Activated CD4-positive, alpha-beta memory T cell treated with anti-CD3 and anti-CD28 coated beads for 36 hours (primary cell): ENCODE results near the gene LRP8. TPM values are rescaled to one million over a fixed set of nuclear protein-coding genes. Genes with fewer than 3 reads are reported as not detected.
A peak's percentile ranks its signal among the peaks of the same experiment; 100 is the strongest.

ENCODE experiments used
- CTCF ChIA-PET: fragments of 350-600 bp; sonication (Branson Sonifier 250); formaldehyde crosslinking; loops from one replicate; lab custom pipeline; 2021; ENCODE audit warnings: antibody characterized with exemption, inconsistent platforms; lab: Charles Lee
- POLR2A ChIA-PET: fragments of 350-600 bp; sonication (Branson Sonifier 250); formaldehyde crosslinking; loops from one replicate; lab custom pipeline; 2021; ENCODE audit warnings: antibody characterized with exemption; lab: Charles Lee
- DNase-seq: peaks from one replicate; pipeline ENCODE4 v3.0.0-alpha.2; 2020
- H3K27ac Mint-ChIP-seq: one replicate; pipeline ENCODE4 v1.8.0; 2021; ENCODE audit warnings: mixed read lengths
- H3K27me3 Mint-ChIP-seq: one replicate; pipeline ENCODE4 v1.8.0; 2021; ENCODE audit warnings: mixed read lengths
- H3K36me3 Mint-ChIP-seq: one replicate; pipeline ENCODE4 v1.8.0; 2021; ENCODE audit warnings: mixed read lengths
- H3K4me1 Mint-ChIP-seq: one replicate; pipeline ENCODE4 v1.8.0; 2021; ENCODE audit warnings: low read depth, mixed read lengths
- H3K4me3 Mint-ChIP-seq: one replicate; pipeline ENCODE4 v1.8.0; 2021; ENCODE audit warnings: mild to moderate bottlenecking, mixed read lengths
- H3K9me3 Mint-ChIP-seq: one replicate; pipeline ENCODE4 v1.8.0; 2021; ENCODE audit warnings: mixed read lengths
- intact Hi-C: fragments of 100-400 bp; cut with micrococcal nuclease; formaldehyde crosslinking; loops from one replicate; pipeline ENCODE4 v1.15.1; 2023
- total RNA-seq, 2 experiments: library from RNA; stranded (reverse); gene quantifications; one replicate each; pipeline ENCODE4 v1.2.3, GENCODE V29; 2021

LRP8 gene
- total RNA-seq, 2 experiments from 2014 or later = 38.6 to 38.8 TPM

- no peak overlapping the region for H3K27ac Mint-ChIP-seq
- intact Hi-C loops = loop anchor here (2.0 kb wide), 1 partner anchor 74 kb away; no protein-coding TSS in a partner anchor
- H3K4me3 Mint-ChIP-seq = no peak overlapping the region
- no peaks in the 10 kb centered on the region for H3K27me3 Mint-ChIP-seq
- no peaks in the 10 kb centered on the region for H3K36me3 Mint-ChIP-seq
- ChIA-PET POLR2A (interaction anchor here (1.5 kb wide), 1 partner anchor 43 kb away, joined by 5 read pairs; no protein-coding TSS in a partner anchor), CTCF (interaction anchor here (1.3 to 1.9 kb wide), 3 partner anchors 24 to 91 kb away, joined by 4 to 8 read pairs (median 7); no protein-coding TSS in a partner anchor)
- peaks cover 18% of the 10 kb centered on the region for H3K4me1 Mint-ChIP-seq
- peak; percentile 2 for DNase-seq
- no peaks in the 10 kb centered on the region for H3K9me3 Mint-ChIP-seq
Measured at GRCh38 chr1:53369034-53369750, 41.3 kb upstream of the LRP8 start.

- CTCF ChIA-PET = interaction anchor here (1.1 to 1.9 kb wide), 4 partner anchors 25 to 90 kb away, joined by 3 to 8 read pairs (median 6); no protein-coding TSS in a partner anchor
- Mint-ChIP-seq H3K4me1 (peaks cover 18% of the 10 kb centered on the region), H3K36me3 (no peaks in the 10 kb centered on the region), H3K27me3 (no peaks in the 10 kb centered on the region), H3K4me3 (peak overlapping the region; percentile 61), H3K9me3 (no peaks in the 10 kb centered on the region), H3K27ac (peak overlapping the region; percentile 77)
- POLR2A ChIA-PET = interaction anchor here (1.5 kb wide), 1 partner anchor 42 kb away, joined by 5 read pairs; no protein-coding TSS in a partner anchor
- peak; percentile 8 for DNase-seq
- intact Hi-C loops = loop anchor here (1.0 to 2.0 kb wide), 2 partner anchors 40 to 74 kb away; partner anchors contain the start of gene LRP8
Measured at GRCh38 chr1:53368314-53369033, 40.6 kb upstream of the LRP8 start.

GRCh38 chr1:53367503-53368313, 39.8 kb upstream of the LRP8 start:
- Mint-ChIP-seq H3K9me3 (no peaks in the 10 kb centered on the region), H3K27me3 (no peaks in the 10 kb centered on the region), H3K27ac (peak overlapping the region; percentile 77), H3K4me3 (peak overlapping the region; percentile 61), H3K4me1 (peaks cover 18% of the 10 kb centered on the region), H3K36me3 (no peaks in the 10 kb centered on the region)
- POLR2A ChIA-PET = interaction anchor here (0.8 to 1.5 kb wide), 2 partner anchors 41 kb away, joined by 3 to 5 read pairs; no protein-coding TSS in a partner anchor
- peak; percentile 63 for DNase-seq
- intact Hi-C loops = loop anchor here (1.0 to 2.0 kb wide), 2 partner anchors 39 to 73 kb away; partner anchors contain the start of gene LRP8
- CTCF ChIA-PET = interaction anchor here (1.1 to 1.9 kb wide), 4 partner anchors 26 to 89 kb away, joined by 3 to 8 read pairs (median 6); no protein-coding TSS in a partner anchor

- ChIA-PET CTCF (no interaction called here), POLR2A (interaction anchor here (0.8 kb wide), 1 partner anchor 40 kb away, joined by 3 read pairs; no protein-coding TSS in a partner anchor)
- Mint-ChIP-seq H3K27me3 (no peaks in the 10 kb centered on the region), H3K27ac (no peak overlapping the region), H3K36me3 (no peaks in the 10 kb centered on the region), H3K4me3 (no peak overlapping the region), H3K4me1 (peaks cover 18% of the 10 kb centered on the region), H3K9me3 (no peaks in the 10 kb centered on the region)
- DNase-seq = peak; percentile 4
- intact Hi-C loops = no loop called here
Measured at GRCh38 chr1:53366901-53367502, 39.1 kb upstream of the LRP8 start.

- no peak overlapping the region for H3K4me3 Mint-ChIP-seq
Measured at GRCh38 chr1:53365437-53366063, 37.7 kb upstream of the LRP8 start.

GRCh38 chr1:53362851-53363642, 35.2 kb upstream of the LRP8 start:
- peak; percentile 13 for DNase-seq
- intact Hi-C loops = no loop called here
- H3K4me3 Mint-ChIP-seq = no peak overlapping the region
- H3K27me3 Mint-ChIP-seq = no peaks in the 10 kb centered on the region
- ChIA-PET CTCF (no interaction called here), POLR2A (no interaction called here)
- no peaks in the 10 kb centered on the region for H3K36me3 Mint-ChIP-seq
- H3K9me3 Mint-ChIP-seq = peaks cover 11% of the 10 kb centered on the region
- no peak overlapping the region for H3K27ac Mint-ChIP-seq
- H3K4me1 Mint-ChIP-seq = peaks cover 10% of the 10 kb centered on the region

More at GRCh38 chr1:53365437-53366063, 37.7 kb upstream of the LRP8 start:
- H3K27ac Mint-ChIP-seq = no peak overlapping the region
- POLR2A ChIA-PET = interaction anchor here (1.0 kb wide), 1 partner anchor 37 kb away, joined by 3 read pairs; no protein-coding TSS in a partner anchor
- no peaks in the 10 kb centered on the region for H3K36me3 Mint-ChIP-seq
- no peaks in the 10 kb centered on the region for H3K9me3 Mint-ChIP-seq
- intact Hi-C loops = no loop called here
- CTCF ChIA-PET = no interaction called here
- H3K4me1 Mint-ChIP-seq = peaks cover 18% of the 10 kb centered on the region
- H3K27me3 Mint-ChIP-seq = no peaks in the 10 kb centered on the region
- DNase-seq = peak; percentile 4

GRCh38 chr1:53362270-53362669, 34.4 kb upstream of the LRP8 start:
- Mint-ChIP-seq H3K9me3 (peaks cover 13% of the 10 kb centered on the region), H3K36me3 (no peaks in the 10 kb centered on the region), H3K27me3 (no peaks in the 10 kb centered on the region), H3K4me3 (no peak overlapping the region), H3K27ac (no peak overlapping the region), H3K4me1 (peaks cover 4% of the 10 kb centered on the region)
- ChIA-PET CTCF (no interaction called here), POLR2A (no interaction called here)
- DNase-seq = no peak
- intact Hi-C loops = no loop called here

GRCh38 chr1:53361541-53361961, 33.7 kb upstream of the LRP8 start:
- no peaks in the 10 kb centered on the region for H3K4me1 Mint-ChIP-seq
- H3K4me3 Mint-ChIP-seq = no peak overlapping the region
- H3K27ac Mint-ChIP-seq = no peak overlapping the region
- no peaks in the 10 kb centered on the region for H3K27me3 Mint-ChIP-seq
- ChIA-PET POLR2A (no interaction called here), CTCF (no interaction called here)
- H3K9me3 Mint-ChIP-seq = peaks cover 18% of the 10 kb centered on the region
- peak; percentile 2 for DNase-seq
- H3K36me3 Mint-ChIP-seq = no peaks in the 10 kb centered on the region
- intact Hi-C loops = no loop called here

GRCh38 chr1:53359934-53360276, 32.0 kb upstream of the LRP8 start:
- H3K9me3 Mint-ChIP-seq = peaks cover 18% of the 10 kb centered on the region
- H3K4me1 Mint-ChIP-seq = no peaks in the 10 kb centered on the region
- intact Hi-C loops = no loop called here
- H3K27me3 Mint-ChIP-seq = no peaks in the 10 kb centered on the region
- CTCF ChIA-PET = no interaction called here
- H3K27ac Mint-ChIP-seq = no peak overlapping the region
- POLR2A ChIA-PET = no interaction called here
- peak; percentile 6 for DNase-seq
- no peak overlapping the region for H3K4me3 Mint-ChIP-seq
- no peaks in the 10 kb centered on the region for H3K36me3 Mint-ChIP-seq

GRCh38 chr1:53359225-53359933, 31.5 kb upstream of the LRP8 start:
- Mint-ChIP-seq H3K27me3 (no peaks in the 10 kb centered on the region), H3K27ac (no peak overlapping the region), H3K4me3 (no peak overlapping the region), H3K9me3 (peaks cover 18% of the 10 kb centered on the region), H3K4me1 (no peaks in the 10 kb centered on the region), H3K36me3 (no peaks in the 10 kb centered on the region)
- ChIA-PET POLR2A (no interaction called here), CTCF (no interaction called here)
- intact Hi-C loops = no loop called here
- no peak for DNase-seq
